ENCODE results near the gene DVL2.

Gene DVL2

DNA sequence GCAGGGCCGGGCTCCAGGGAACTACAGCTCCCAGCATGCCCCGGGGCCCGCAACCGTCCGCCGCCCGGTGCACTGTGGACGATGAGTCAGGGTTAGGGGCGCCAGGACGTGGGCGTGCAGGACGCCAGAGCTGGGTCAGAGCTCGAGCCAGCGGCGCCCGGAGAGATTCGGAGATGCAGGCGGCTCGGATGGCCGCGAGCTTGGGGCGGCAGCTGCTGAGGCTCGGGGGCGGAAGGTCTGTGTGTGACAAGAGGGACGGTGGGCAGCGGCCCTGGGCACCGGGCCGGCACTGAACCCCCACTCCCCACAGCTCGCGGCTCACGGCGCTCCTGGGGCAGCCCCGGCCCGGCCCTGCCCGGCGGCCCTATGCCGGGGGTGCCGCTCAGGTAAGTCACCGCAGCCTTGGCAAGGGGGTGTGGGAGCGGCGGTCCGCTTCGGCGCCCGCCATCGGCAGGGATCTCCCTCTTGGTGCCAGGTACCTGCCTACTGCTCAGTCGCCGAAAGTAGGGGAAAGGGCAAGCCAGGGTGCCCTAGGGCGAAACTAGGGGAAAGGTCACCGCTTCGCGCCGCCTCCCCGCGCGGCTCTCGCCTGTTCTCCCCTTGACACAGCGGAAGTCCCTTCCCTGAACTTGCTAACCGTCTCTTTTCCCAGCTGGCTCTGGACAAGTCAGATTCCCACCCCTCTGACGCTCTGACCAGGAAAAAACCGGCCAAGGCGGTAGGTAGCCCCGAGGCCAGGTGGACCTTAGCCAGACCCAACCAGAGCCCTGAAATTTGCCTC lies 14.3 kb downstream of the DVL2 start, which contains the start of the genes ACADVL and DLG4:
ACADVL (plus strand) TSS at position 127 of the 781 bp plus-strand sequence; CDS start at position 174, 47 bp downstream.
DLG4 (minus strand) TSS at position 25 of the 781 bp plus-strand sequence.
- peak; percentile 60 to 65 for DNase-seq (ENCODE audit: low read depth in 2 of 2)

- DNase-seq (ENCODE audit: low read depth in 2 of 2): no peak
Observed at GRCh38 chr17:7219229-7219811, 15.0 kb downstream of the DVL2 start.

DNA sequence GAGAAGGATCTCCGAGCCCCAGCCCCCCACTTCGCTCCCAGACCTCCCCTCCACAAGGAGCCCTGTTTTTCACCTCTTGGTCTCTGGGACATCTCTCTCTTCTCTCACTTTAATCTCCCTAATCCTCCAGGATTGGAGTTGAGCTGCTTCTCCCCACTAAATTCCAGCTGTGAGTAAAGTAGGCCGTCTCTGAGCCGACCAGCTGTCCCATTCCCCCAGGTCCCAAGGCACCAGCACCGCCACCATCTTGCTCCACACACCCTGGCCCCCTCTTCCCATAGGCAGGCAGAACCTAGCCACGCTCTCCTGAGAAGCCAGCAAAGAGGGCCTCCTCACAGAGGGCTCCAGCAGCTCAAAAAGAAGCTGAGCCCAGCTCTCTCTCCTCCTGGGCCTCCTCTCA lies 15.6 kb downstream of the DVL2 start:
- DNase-seq (ENCODE audit: low read depth in 2 of 2): no peak

- no peak for DNase-seq (ENCODE audit: low read depth in 2 of 2)
Observed at GRCh38 chr17:7218166-7218565, 16.2 kb downstream of the DVL2 start.

GRCh38 chr17:7217113-7217987 lies 17.0 kb downstream of the DVL2 start:
- no peak for DNase-seq (ENCODE audit: low read depth in 2 of 2)

DNA sequence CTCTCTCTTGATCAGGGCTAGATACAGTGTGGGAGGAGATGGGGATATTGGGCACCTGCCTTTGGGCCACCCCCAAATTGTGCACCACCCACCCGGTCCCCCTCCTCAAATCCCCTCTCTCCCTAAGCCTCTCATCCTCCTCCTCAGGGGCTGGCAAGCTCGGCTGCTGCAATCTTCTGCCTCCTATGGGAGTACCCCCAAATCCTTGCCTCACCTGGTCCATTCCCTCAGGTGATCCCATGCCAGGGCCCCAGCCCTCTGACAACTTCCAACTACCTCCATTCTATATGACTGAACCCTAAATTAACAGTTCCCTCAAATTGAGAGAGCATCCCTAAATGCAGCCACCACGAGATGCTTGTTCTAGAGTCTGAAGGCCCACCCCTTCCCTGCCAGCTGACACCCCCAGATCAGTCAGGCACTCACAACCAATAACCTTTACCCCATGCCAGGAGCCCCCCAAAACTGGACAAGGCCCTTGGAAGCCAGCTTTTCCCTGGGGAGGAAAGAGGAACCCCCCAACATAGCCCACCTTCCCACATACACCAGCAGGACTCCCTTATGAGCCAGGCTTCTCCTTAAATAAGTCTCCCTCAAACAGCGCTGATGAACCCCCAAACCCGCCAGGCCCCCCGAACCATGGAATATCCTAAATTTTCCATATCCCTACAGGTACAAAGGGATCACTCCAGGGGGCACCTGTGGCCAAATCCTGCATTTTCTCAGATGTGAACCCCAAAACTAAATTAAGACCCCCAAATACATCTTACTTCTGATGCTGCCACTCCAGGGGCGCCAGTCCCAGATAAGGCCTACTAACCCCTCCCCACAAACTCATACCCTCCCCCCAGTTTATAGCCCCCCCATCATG lies 17.8 kb downstream of the DVL2 start:
- no peak for DNase-seq (ENCODE audit: low read depth in 2 of 2)

DNA sequence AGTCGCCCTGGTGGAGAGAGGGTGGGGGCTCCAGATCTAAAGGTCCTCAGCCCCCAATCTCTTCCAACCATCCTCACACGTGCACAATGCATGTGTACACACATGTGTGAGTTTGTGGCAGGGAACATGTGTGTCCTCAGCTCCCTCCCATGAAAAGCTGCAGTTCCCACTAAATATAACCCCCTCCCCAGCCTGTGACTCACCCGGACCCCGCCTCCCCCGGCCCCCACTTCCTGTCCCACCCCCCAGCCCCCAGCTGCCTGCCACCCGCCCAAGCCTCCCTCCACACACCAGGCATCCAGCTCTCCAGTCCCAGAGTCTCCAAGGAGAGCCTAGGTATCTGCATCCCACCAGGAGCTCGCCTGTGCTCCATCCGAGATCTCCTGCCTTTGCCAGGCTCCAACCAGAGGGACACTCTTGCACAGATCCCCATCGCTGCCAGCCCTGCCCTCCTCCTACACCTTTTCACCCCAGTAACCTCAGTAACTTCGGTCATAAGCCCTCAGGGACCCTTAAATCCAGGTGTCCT lies 18.6 kb downstream of the DVL2 start:
- DNase-seq (ENCODE audit: low read depth in 2 of 2): no peak

DNA sequence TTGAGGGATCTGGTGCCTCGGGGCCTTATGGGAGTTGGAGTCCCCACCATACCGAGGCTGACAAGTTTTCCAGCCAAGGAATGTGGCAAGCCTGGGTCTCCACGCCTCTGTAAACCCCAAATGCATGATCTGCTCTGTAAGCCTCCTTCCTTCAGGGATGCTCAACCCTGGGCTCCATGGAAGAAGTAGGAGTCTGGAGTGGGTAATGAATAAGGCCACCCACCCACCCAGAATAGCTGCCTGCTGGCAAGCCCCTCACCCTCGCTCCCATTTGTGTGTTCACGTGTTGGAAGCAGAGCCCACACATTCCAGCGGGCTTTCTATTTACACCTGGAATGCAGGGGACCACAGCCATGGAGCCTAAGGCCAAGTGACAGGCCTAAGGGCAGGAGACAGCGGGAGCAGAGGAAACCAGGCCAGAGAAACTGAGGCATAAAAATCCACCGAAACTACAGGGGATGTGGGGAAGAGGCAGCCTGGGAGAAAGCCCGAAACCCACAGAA lies 19.1 kb downstream of the DVL2 start:
- no peak for DNase-seq (ENCODE audit: low read depth in 2 of 2)

DNA sequence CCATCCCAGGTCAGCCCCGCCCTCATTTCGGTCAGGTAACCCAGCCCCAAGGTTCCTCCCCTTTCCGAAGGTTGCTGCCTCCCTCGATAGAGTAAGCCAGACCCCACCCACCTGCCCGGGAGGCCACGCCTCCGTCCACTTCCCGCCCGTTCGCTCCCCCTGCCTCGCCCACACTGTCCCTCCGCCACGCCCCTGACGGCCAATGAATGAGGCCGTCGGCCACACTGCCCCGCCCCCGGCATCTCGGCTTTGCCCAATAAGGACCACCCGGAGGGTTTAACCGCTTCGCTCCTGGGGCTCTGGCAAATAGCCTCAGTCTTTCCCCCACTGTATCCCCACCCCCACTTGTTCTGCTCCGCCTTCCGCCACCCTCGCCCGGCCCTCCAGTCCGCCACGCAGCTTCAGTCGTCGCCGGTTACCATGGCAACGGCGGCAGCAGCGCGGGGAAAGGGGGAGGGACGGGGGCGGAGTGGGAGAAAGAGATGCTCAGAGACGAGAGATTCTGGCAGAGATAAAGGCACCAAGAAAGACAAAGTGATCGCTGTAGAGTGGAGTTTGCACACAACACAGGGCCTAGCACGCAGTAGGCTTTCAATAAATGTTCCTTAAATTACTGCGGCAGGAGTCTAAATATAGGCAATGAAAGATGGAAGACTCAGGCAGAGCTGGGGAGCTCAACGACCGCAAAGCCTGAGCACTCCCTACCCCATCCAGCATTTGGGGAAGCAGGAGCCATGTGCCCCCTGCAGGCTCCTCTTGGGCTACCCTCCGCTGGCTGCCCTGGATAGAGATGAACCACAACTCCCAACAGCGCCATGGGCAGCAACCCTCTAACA lies 19.8 kb downstream of the DVL2 start:
- peak; percentile 98 for DNase-seq (ENCODE audit: low read depth in 2 of 2)

GRCh38 chr17:7213895-7214299 lies 20.4 kb downstream of the DVL2 start:
- no peak for DNase-seq (ENCODE audit: low read depth in 2 of 2)

GRCh38 chr17:7211491-7212273 lies 22.6 kb downstream of the DVL2 start:
- DNase-seq (ENCODE audit: low read depth in 2 of 2): no peak

DNA sequence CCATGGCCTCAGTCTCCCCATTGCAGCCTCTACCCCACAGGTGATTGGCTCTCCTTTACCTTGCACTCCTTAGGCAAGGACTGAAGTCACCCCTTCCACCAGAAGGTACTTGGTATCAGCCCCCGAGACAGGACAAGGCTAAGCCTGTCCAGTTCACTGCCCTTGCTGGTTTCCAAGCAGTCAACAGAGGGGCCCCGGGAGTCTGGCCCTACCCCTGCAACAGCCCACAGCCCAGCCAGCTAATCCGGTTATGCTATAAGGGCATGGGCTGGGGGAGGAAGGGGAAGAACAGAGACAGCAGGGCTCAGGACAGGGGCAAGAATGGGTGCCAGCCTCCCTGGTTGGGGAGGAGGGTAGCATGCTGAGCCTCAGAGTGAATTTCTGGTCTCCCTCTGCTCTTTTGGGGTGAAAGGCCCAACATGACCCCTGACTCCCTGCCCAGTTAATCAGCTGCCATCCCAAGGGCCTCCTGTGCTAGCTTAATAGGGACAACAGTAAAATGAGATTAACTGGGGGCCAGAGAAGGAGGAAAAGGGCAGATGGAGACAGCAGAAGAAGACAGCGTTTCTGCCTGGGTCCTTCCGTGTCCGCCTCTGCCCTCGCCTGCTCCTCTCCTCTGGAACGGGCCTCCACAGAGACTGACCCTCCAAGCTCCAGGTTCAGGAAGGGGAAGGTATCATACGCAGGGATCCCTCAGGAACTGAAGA lies 25.4 kb downstream of the DVL2 start:
- no peak for DNase-seq (ENCODE audit: low read depth in 2 of 2)

DNA sequence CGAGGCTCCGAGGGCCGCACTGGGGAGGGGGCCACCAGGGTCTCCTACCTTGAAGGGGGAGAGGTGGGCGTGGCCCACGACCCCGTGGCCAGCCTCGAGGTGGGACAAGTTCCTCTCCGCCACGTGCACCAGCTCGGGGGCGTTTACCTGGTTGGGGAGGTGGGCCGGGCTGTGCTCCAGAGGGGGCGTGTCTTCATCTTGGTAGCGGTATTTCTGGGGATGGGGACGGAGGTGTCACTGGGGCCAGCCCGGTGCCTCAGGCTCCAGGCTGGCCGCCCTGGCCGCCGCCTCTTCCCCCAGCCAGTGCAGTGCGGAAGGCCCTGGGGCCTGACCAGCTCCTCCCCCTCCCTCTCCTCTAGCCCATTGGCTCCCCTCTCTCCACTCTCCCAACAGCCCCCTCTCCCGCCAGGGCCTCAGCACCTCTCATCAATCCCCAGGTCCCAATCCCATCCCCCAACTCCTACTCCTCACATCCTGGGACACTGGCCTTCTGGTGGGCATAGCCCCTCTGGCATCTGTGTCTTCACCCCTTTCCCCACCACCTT lies 26.2 kb downstream of the DVL2 start:
- no peak for DNase-seq (ENCODE audit: low read depth in 2 of 2)

GRCh38 chr17:7207120-7208001 lies 27.0 kb downstream of the DVL2 start:
- DNase-seq (ENCODE audit: low read depth in 2 of 2): no peak

DNA sequence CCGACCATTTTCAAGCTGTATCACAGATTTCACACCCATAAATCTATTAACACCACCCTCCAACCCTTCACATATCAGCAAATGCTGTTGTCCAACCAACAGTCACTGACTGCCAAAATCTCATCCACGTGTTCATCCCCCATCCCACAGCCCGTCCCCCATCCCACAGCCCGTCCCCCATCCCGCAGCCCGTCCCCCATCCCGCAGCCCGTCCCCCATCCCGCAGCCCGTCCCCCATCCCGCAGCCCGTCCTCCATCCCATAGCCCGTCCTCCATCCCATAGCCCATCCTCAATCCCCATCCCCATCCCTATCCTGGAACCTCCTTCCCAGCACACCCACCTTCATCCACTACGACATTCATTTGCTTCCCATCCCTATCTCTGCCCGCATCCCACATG lies 28.8 kb downstream of the DVL2 start:
- DNase-seq (ENCODE audit: low read depth in 2 of 2): no peak

DNA sequence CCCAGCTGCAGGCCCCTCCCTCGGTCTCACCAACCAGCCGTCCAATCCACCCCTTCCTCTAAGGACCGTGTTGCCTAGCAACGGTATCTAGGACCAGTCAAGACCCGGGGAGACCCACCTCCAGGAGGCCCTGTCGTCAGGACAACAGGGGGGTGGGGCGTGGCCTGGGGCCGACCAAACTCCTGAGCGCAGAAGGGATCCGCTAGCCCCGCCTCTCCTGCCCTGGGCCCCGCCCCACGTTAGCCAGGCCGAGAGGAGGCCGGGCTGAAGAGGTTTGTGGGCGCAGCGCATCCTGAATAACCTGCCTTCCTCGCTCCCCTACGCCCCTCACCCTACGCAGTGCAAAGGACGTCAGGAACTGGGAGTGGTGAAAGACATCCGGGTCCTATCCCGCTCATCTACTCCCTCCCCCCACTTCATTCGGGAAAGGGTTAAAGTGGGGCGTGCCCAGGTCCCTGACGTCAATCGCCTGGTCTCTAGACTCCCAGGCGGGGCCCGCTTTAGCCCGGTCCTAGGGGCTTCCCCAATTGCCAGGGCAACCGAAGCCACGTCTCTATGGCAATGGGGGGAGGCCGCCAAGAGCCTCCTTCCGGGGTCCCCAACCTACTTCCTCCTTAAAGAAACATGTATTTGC lies 29.4 kb downstream of the DVL2 start:
- DNase-seq (ENCODE audit: low read depth in 2 of 2): peak; percentile 85 to 89

DNA sequence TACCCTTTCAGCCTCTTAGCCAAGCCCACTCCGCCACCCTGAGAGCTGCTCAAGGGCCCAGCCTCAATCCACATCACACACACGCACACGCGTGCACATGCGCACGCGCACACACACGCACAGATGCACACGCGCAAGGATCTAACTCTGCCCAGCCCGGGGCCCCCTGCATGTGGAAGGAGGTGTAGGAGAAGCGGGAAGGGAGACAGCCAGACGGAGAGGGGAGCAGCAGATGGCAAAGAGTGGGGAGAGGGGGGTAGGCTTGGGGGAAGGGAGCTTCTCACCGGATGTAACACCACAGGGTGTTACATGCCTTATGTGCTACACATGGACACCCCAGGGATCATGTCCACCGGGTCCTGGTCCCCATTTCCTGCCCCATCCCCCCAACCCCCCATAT lies 30.0 kb downstream of the DVL2 start:
- DNase-seq (ENCODE audit: low read depth in 2 of 2): no peak
